GM13977 (cell line): ENCODE measurements around the gene EEFSEC.

Experiments used
- DNase-seq: peaks from one replicate; pipeline ENCODE4 v3.0.0; 2012; ENCODE audit warnings: low spot score
- CTCF ChIP-seq: IDR thresholded peaks from 2 replicates; pipeline ENCODE4 v1.5.1; 2012; ENCODE audit warnings: mild to moderate bottlenecking, control low read depth; ENCODE audit not compliant: insufficient read depth; ENCODE audit errors: extremely low read depth, missing control alignments
- in situ Hi-C: fragments of 300-500 bp; cut with MboI; formaldehyde crosslinking; loops from one replicate; pipeline ENCODE4 v1.12.0; 2022; ENCODE audit warnings: low sequenced_read_pairs, low pct_unique_long_range_greater_than_20kb, mixed read lengths, inconsistent platforms; ENCODE audit not compliant: unreplicated experiment

Gene EEFSEC

GRCh38 chr3:128254967-128255366 lies 101.7 kb downstream of the EEFSEC start:
- in situ Hi-C loops, result no loop called here
- TF ChIP-seq CTCF, result no peak
- DNase-seq, result no peak

- in situ Hi-C loops, result no loop called here
- DNase-seq, result no peak
- TF ChIP-seq CTCF, result no peak
These were observed 102.8 kb downstream of the EEFSEC start for GRCh38 chr3:128256131-128256530.

DNA sequence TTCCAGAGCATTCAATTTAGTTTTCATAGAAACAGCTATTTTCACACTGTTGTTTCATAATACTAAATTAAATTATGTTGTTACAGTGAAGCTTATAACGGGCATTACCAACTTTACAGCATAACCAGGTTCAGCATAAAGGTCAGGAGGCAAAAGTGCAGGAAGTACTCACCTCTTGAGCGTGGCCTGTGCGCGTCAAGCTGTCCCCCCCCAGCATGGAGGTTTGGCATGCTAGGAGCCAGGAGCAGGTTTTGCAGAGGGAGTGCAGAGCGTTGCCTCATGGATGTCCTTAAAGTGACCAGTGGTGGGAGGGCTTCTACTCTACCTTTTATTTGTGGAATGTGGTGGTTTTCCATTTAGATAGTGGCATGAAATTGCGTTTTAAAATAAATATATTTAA lies 104.4 kb downstream of the EEFSEC start:
- in situ Hi-C loops, result no loop called here
- DNase-seq, result no peak
- no peak for TF ChIP-seq CTCF

GRCh38 chr3:128260275-128260674 lies 107.0 kb downstream of the EEFSEC start:
- TF ChIP-seq CTCF, result no peak
- in situ Hi-C loops, result no loop called here
- no peak for DNase-seq

DNA sequence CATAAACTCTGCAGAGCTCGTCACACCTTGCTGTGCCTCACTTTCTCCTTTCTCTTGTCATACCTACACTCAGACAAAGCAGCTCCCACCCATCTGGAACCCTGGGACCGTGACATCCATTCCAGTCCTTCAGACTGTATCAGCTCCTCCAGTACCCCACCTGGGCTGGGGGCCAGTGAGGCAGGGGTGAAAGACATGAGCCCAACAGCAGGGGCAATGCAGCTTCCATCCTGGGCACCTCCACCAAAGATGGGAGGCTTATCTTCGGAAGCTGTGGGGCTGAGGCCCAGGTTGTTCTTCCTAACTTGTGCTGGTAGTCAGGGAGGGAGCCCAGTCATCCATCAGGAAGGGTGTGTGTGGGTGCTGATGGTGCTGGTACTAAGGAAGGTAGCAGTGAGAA lies 109.2 kb downstream of the EEFSEC start:
- no peak for DNase-seq
- no peak for TF ChIP-seq CTCF
- in situ Hi-C loops, result no loop called here

DNA sequence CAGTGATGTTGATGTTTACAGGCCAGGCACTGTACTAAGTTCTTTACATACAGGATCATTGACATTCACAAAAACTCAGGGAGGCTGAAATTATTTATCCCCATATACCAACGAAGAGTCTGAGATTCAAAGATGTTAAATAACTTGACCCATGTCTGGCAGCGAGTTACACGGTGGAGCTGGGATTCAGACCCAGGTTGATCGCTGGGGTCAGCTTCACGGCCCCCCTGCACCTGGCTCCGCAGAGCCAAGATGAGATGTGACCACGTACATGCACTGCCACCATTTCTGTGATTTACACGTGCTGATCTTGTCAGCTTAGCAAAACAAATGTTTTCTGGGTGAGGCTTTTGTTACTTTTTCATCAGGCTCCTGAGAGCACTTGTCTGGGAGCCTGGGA lies 109.8 kb downstream of the EEFSEC start:
- DNase-seq, result no peak
- no peak for TF ChIP-seq CTCF
- in situ Hi-C loops, result no loop called here

DNA sequence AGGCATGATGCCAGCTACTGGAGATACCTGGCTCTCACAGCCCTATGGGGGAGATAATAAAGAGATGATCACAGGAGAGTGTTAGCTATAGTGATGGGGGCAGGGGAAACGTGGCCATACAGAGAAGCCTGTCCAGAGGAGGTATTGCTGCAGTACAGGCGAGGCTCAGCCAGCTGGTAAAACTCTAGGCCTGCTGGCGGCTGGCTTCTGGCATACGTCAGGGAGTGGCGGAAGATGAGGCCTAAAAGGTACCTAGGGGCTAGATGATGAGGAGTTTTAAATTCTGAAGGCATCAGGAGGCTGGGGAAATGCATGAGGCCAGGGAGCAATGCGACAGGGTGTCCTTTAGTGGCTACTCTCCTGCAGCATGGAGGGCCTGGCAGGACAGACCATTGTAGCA lies 110.7 kb downstream of the EEFSEC start:
- no peak for DNase-seq
- in situ Hi-C loops, result no loop called here
- no peak for TF ChIP-seq CTCF
